Measurements from ENCODE around the gene EDNRA. TPM values are rescaled to one million over a fixed set of nuclear protein-coding genes. Genes with fewer than 3 reads are reported as not detected.

The EDNRA gene
- total RNA-seq, 6 donors from 2014 or later = 7.3 to 32.2 (median 10.2) TPM

GRCh38 chr4:147570616-147571015 lies 89.7 kb downstream of the EDNRA start:
- H3K4me3 ChIP-seq = no peak overlapping the region
- no peak overlapping the region for H3K27ac ChIP-seq
- no peak for DNase-seq
- no peak for TF ChIP-seq POLR2AphosphoS5 (IDR thresholded peaks at IDR 0.05)
- TF ChIP-seq CTCF (IDR thresholded peaks at IDR 0.05) = no peak
- TF ChIP-seq POLR2A (IDR thresholded peaks at IDR 0.05) = no peak
- TF ChIP-seq EP300 (IDR thresholded peaks at IDR 0.05) = no peak
- no peaks in the 10 kb centered on the region for H3K36me3 ChIP-seq
- no peaks in the 10 kb centered on the region for H3K9me3 ChIP-seq
- no peak for ATAC-seq (ENCODE audit: low FRiP score in 2 of 2)
- H3K4me1 ChIP-seq = no peaks in the 10 kb centered on the region
- WGBS, 2 donors = 52 to 60% methylated on average over 4 of the region's 4 CpGs
- H3K27me3 ChIP-seq = no peaks in the 10 kb centered on the region

DNA sequence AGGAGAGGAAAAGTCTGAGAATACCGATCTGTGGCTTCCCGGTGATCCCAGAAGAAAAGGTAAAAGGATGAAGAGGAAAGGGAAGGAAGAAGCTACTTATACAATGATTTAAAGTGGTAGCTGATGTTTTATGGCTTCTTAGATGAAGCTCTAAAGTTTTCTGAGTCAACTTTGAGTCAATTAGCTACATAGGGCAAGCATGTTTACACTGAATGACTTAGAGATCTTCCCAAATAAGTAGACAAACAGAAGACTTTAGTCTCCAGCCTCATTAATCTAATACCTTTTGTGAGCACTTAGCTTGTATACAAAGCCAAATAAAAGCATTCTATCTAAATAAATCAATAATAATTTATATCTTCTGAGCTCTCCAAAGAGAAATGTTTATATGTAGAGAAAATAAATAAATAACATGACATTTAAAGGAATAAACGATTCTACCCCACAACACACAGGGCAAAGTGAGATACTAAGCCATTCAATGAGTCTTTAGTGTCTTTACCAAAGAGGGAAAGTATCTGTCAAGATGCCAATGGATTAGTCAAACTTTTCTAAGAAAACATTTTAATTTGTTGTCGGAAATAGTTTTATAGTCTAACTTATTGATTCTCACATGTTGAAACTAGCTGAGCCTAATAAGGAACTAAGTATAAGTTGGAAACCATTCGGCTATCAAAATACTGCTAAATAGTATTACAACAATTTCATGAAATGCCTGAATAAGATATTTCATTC lies 90.3 kb downstream of the EDNRA start:
- no peaks in the 10 kb centered on the region for H3K36me3 ChIP-seq
- TF ChIP-seq CTCF (IDR thresholded peaks at IDR 0.05) (no peak), POLR2AphosphoS5 (IDR thresholded peaks at IDR 0.05) (no peak), POLR2A (IDR thresholded peaks at IDR 0.05) (no peak), EP300 (IDR thresholded peaks at IDR 0.05) (no peak)
- H3K4me1 ChIP-seq = no peaks in the 10 kb centered on the region
- H3K27me3 ChIP-seq = no peaks in the 10 kb centered on the region
- no peak for ATAC-seq (ENCODE audit: low FRiP score in 2 of 2)
- no peak overlapping the region for H3K27ac ChIP-seq
- no peak for DNase-seq
- no peaks in the 10 kb centered on the region for H3K9me3 ChIP-seq
- H3K4me3 ChIP-seq = no peak overlapping the region
- WGBS, 2 donors = 63 to 69% methylated on average over 5 of the region's 5 CpGs

GRCh38 chr4:147576084-147576483 lies 95.2 kb downstream of the EDNRA start:
- Histone ChIP-seq H3K4me3 (no peak overlapping the region), H3K36me3 (no peaks in the 10 kb centered on the region), H3K4me1 (no peaks in the 10 kb centered on the region), H3K9me3 (no peaks in the 10 kb centered on the region), H3K27me3 (no peaks in the 10 kb centered on the region), H3K27ac (no peak overlapping the region)
- TF ChIP-seq EP300 (IDR thresholded peaks at IDR 0.05) (no peak), POLR2AphosphoS5 (IDR thresholded peaks at IDR 0.05) (no peak), CTCF (IDR thresholded peaks at IDR 0.05) (no peak), POLR2A (IDR thresholded peaks at IDR 0.05) (no peak)
- ATAC-seq (ENCODE audit: low FRiP score in 2 of 2) = no peak
- no peak for DNase-seq
- 71 to 83% methylated on average over 3 of the region's 3 CpGs for WGBS, 2 donors

DNA sequence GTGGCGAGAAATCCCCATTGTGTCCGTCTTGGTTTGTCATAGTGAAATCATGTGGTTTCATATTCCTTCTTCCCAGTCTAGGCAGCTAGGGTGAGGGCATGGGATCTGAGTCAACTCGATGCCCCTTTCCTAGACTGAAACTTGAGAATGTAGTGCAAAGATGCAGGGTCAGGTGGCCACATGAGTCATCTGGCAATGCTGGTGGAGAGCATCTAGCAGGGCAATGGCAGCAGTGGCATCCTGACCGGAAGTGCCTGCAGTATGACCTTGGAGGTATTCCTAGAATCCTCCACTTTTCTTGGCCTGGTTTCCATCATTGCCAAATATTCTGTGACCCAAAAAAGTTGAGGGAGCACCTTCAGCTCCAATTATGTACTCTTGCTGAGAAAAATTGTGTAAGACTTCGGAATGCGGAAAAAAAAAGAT lies 97.2 kb downstream of the EDNRA start:
- H3K27ac ChIP-seq = no peak overlapping the region
- TF ChIP-seq POLR2A (IDR thresholded peaks at IDR 0.05) (no peak), EP300 (IDR thresholded peaks at IDR 0.05) (no peak), POLR2AphosphoS5 (IDR thresholded peaks at IDR 0.05) (no peak), CTCF (IDR thresholded peaks at IDR 0.05) (no peak)
- no peaks in the 10 kb centered on the region for H3K9me3 ChIP-seq
- 71 to 72% methylated on average over 6 of the region's 6 CpGs for WGBS, 2 donors
- no peaks in the 10 kb centered on the region for H3K36me3 ChIP-seq
- no peaks in the 10 kb centered on the region for H3K4me1 ChIP-seq
- no peak for ATAC-seq (ENCODE audit: low FRiP score in 2 of 2)
- no peak overlapping the region for H3K4me3 ChIP-seq
- DNase-seq = no peak
- H3K27me3 ChIP-seq = no peaks in the 10 kb centered on the region

DNA sequence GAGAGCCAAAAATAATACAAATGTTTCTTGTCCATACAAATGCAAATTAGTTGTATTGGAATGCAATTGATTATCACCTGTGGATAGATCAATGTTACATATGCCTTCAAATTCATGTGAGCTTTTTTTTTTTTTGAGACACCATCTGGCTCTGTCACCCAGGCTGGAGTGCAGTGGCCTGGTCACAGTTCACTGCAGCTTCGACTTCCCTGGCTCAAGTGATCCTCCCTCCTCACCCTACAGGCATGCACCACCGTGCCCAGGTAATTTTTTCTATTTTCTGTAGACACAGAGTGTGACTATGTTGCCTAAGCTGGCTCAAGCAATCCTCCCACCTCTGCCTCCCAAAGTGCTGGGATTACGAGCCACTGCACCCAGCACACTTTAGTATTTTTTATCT lies 97.7 kb downstream of the EDNRA start:
- no peak overlapping the region for H3K27ac ChIP-seq
- no peak for TF ChIP-seq POLR2A (IDR thresholded peaks at IDR 0.05)
- no peak for TF ChIP-seq POLR2AphosphoS5 (IDR thresholded peaks at IDR 0.05)
- TF ChIP-seq EP300 (IDR thresholded peaks at IDR 0.05) = no peak
- TF ChIP-seq CTCF (IDR thresholded peaks at IDR 0.05) = no peak
- no peak for DNase-seq
- ATAC-seq (ENCODE audit: low FRiP score in 2 of 2) = no peak
- no peaks in the 10 kb centered on the region for H3K36me3 ChIP-seq
- H3K4me1 ChIP-seq = no peaks in the 10 kb centered on the region
- no peak overlapping the region for H3K4me3 ChIP-seq
- H3K27me3 ChIP-seq = no peaks in the 10 kb centered on the region
- no peaks in the 10 kb centered on the region for H3K9me3 ChIP-seq
- 68 to 80% methylated on average over 3 of the region's 3 CpGs for WGBS, 2 donors
